ENCODE data around the gene MPL. TPM values are rescaled to one million over a fixed set of nuclear protein-coding genes. Genes with fewer than 3 reads are reported as not detected.
A peak's percentile ranks its signal among the peaks of the same experiment; 100 is the strongest.

Gene MPL
- total and polyA plus RNA-seq, 4 donors = 0.03 to 1.0 TPM; not detected in 2

GRCh38 chr1:43358121-43358745 lies 20.6 kb downstream of the MPL start:
- H3K27ac ChIP-seq (ENCODE audit: low read depth in 1 of 2, low read length in 2 of 2) = peak overlapping the region; percentile 47 to 60
- DNase-seq (ENCODE audit: low spot score) = no peak
- no peaks in the 10 kb centered on the region for H3K9me3 ChIP-seq (ENCODE audit: control insufficient read depth in 4 of 4, low read length in 3 of 4)
- peaks cover 0 to 18% (median 6%) of the 10 kb centered on the region in 4 donors for H3K36me3 ChIP-seq (ENCODE audit: control insufficient read depth in 4 of 4, insufficient read depth in 3 of 4, low read depth in 1 of 4, low read length in 3 of 4)
- WGBS = 1% methylated on average over 33 of the region's 33 CpGs
- peak overlapping the region; percentile 70 to 76 (median 76) for H3K4me3 ChIP-seq (ENCODE audit: low read depth in 1 of 3, low read length in 3 of 3)
- no peaks in the 10 kb centered on the region for H3K27me3 ChIP-seq (ENCODE audit: control insufficient read depth in 4 of 4, insufficient read depth in 4 of 4, low read length in 3 of 4)
- TF ChIP-seq FOXA1 (IDR thresholded peaks at IDR 0.05) = no peak
- peak; percentile 24 for TF ChIP-seq TAF1 (conservative IDR thresholded peaks at IDR 0.05)
- no peak for TF ChIP-seq HNF4A (conservative IDR thresholded peaks at IDR 0.05)
- TF ChIP-seq GABPA (IDR thresholded peaks at IDR 0.05 in 1 of 2, conservative IDR thresholded peaks at IDR 0.05 in 1 of 2) = no peak
- TF ChIP-seq RAD21 (IDR thresholded peaks at IDR 0.05) = peak; percentile 57 to 73
- TF ChIP-seq SP1 (IDR thresholded peaks at IDR 0.05) = no peak
- TF ChIP-seq EGR1 (IDR thresholded peaks at IDR 0.05; ENCODE audit: low read depth in 2 of 2) = no peak
- TF ChIP-seq RXRA (IDR thresholded peaks at IDR 0.05) = no peak
- peak; percentile 13 for TF ChIP-seq CTCF (IDR thresholded peaks at IDR 0.05; ENCODE audit: low read depth, low read length, missing input control)
- H3K4me1 ChIP-seq (ENCODE audit: control insufficient read depth in 4 of 4, insufficient read depth in 4 of 4, low read length in 3 of 4) = peaks cover 6 to 14% (median 12%) of the 10 kb centered on the region in 4 donors
- peak overlapping the region; percentile 58 to 77 for H3K9ac ChIP-seq (ENCODE audit: low read depth in 1 of 2, low read length in 2 of 2)

GRCh38 chr1:43358746-43359693 lies 21.4 kb downstream of the MPL start, which contains the start of gene CDC20:
Gene CDC20, plus strand, starts transcription at chr1:43358981. Its CDS starts 235 bp downstream, at chr1:43359216.
- peak; percentile 99 for DNase-seq (ENCODE audit: low spot score)
- peak within 1 kb of the TSS; percentile 47 to 60 for H3K27ac ChIP-seq (ENCODE audit: low read depth in 1 of 2, low read length in 2 of 2)
- no peaks in the 10 kb centered on the region for H3K27me3 ChIP-seq (ENCODE audit: control insufficient read depth in 4 of 4, insufficient read depth in 4 of 4, low read length in 3 of 4)
- TF ChIP-seq EGR1 (IDR thresholded peaks at IDR 0.05; ENCODE audit: low read depth in 2 of 2) (no peak), RAD21 (IDR thresholded peaks at IDR 0.05) (peak in 1 of 2 donors; percentile 35), SP1 (IDR thresholded peaks at IDR 0.05) (peak; percentile 69), YY1 (IDR thresholded peaks at IDR 0.05) (peak; percentile 47), TAF1 (conservative IDR thresholded peaks at IDR 0.05) (no peak), GABPA (IDR thresholded peaks at IDR 0.05 in 1 of 2, conservative IDR thresholded peaks at IDR 0.05 in 1 of 2) (peak; percentile 40 to 88), FOXA1 (IDR thresholded peaks at IDR 0.05) (no peak), HNF4A (conservative IDR thresholded peaks at IDR 0.05) (peak in 1 of 2 donors; percentile 9), JUND (IDR thresholded peaks at IDR 0.05) (no peak), ZBTB33 (IDR thresholded peaks at IDR 0.05) (peak; percentile 99)
- 4% methylated on average over 59 of the region's 59 CpGs for WGBS
- peaks cover under 1 to 26% (median 11%) of the 10 kb centered on the region in 4 donors for H3K36me3 ChIP-seq (ENCODE audit: control insufficient read depth in 4 of 4, insufficient read depth in 3 of 4, low read depth in 1 of 4, low read length in 3 of 4)
- peak within 1 kb of the TSS; percentile 70 to 76 (median 76) for H3K4me3 ChIP-seq (ENCODE audit: low read depth in 1 of 3, low read length in 3 of 3)
- H3K4me1 ChIP-seq (ENCODE audit: control insufficient read depth in 4 of 4, insufficient read depth in 4 of 4, low read length in 3 of 4) = peaks cover 6 to 14% (median 12%) of the 10 kb centered on the region in 4 donors
- H3K9me3 ChIP-seq (ENCODE audit: control insufficient read depth in 4 of 4, low read length in 3 of 4) = no peaks in the 10 kb centered on the region
- peak within 1 kb of the TSS; percentile 58 to 77 for H3K9ac ChIP-seq (ENCODE audit: low read depth in 1 of 2, low read length in 2 of 2)
